Transverse colon (tissue), 4 donors: Measurements from ENCODE around the gene ZNF343. TPM values are rescaled to one million over a fixed set of nuclear protein-coding genes. Genes with fewer than 3 reads are reported as not detected.

Experiments
- DNase-seq: peaks from one replicate; pipeline ENCODE4 v3.0.0-alpha.2; 2019
- H3K27ac ChIP-seq, 4 donors: fragments of 200-600 bp; sonication (generic); 2 replicates each; pipeline ENCODE4 v1.5.1; 2016 to 2018; ENCODE audit warnings: inconsistent platforms in 4 of 4
- H3K27me3 ChIP-seq: fragments of 200-600 bp; sonication (generic); 2 replicates; pipeline ENCODE4 v1.5.1; 2017; ENCODE audit warnings: inconsistent platforms
- H3K36me3 ChIP-seq, 4 donors: fragments of 200-600 bp; sonication (generic); 2 replicates each; pipeline ENCODE4 v1.5.1; 2017 to 2019; ENCODE audit warnings: inconsistent platforms in 4 of 4
- H3K4me1 ChIP-seq, 4 donors: fragments of 200-600 bp; sonication (generic); 2 replicates each; pipeline ENCODE4 v1.5.1; 2017 to 2020; ENCODE audit warnings: inconsistent platforms in 4 of 4
- H3K4me3 ChIP-seq, 4 donors: fragments of 200-600 bp; sonication (generic); 1 replicate in 1 of 4; 2 replicates in 3 of 4; pipeline versions ENCODE4 v1.5.1 to v1.6.1; 2017 to 2019; ENCODE audit warnings: inconsistent platforms in 4 of 4
- H3K9me3 ChIP-seq, 2 donors: fragments of 200-600 bp; sonication (generic); 2 replicates each; pipeline ENCODE4 v1.5.1; 2017 to 2019; ENCODE audit warnings: inconsistent platforms in 2 of 2
- CTCF ChIP-seq, 5 experiments: fragments of 200-600 bp in 3 of 5; fragments of 450-650 bp in 2 of 5; sonication (generic) in 3 of 5; IDR thresholded peaks; 1 replicate in 2 of 5; 2 replicates in 3 of 5; pipeline ENCODE4 v1.5.1; 2016 to 2017; ENCODE audit warnings: antibody characterized with exemption in 5 of 5, inconsistent platforms in 3 of 5, mild to moderate bottlenecking in 2 of 5, moderate library complexity in 1 of 5
- EP300 ChIP-seq: sonication (generic); formaldehyde crosslinking; IDR thresholded peaks from one replicate; pipeline ENCODE4 v1.6.1; 2017; ENCODE audit warnings: antibody characterized with exemption, low read depth
- POLR2A ChIP-seq: fragments of 450-650 bp; IDR thresholded peaks from one replicate; pipeline ENCODE4 v1.6.1; 2016; ENCODE audit warnings: antibody characterized with exemption, mild to moderate bottlenecking, moderate library complexity
- POLR2AphosphoS5 ChIP-seq, 3 donors: sonication (generic); formaldehyde crosslinking; IDR thresholded peaks; one replicate each; pipeline ENCODE4 v1.6.1; 2016; ENCODE audit warnings: antibody characterized with exemption in 3 of 3
- WGBS, 2 donors: methylation state at CpG; one replicate each; pipeline ENCODE4 v1.1.5; 2018; ENCODE audit warnings: low coverage in 1 of 2; 5-methylcytosine and 5-hydroxymethylcytosine counted together
- in situ Hi-C, 4 donors: fragments of 200-750 bp; cut with MboI; loops; one replicate each; pipeline versions ENCODE4 v1.15.0 to v1.15.1; 2017; ENCODE audit warnings: low sequenced_read_pairs in 3 of 4, low pct_ligation_motif_present in 1 of 4, low pct_unique_long_range_greater_than_20kb in 1 of 4
- intact Hi-C: fragments of 100-400 bp; cut with DNase I; formaldehyde crosslinking; loops from one replicate; pipeline ENCODE4 v1.15.1; 2023; ENCODE audit warnings: low total_unique reads
- total RNA-seq, 4 donors: library from RNA; depleted of rRNA; stranded (reverse); fragments of >200 nt; gene quantifications; one replicate each; pipeline ENCODE4 v1.1.0, GENCODE V29; 2016

The ZNF343 gene
- total RNA-seq, 4 donors from 2014 or later, result 2.4 to 9.8 (median 6.1) TPM

GRCh38 chr20:2473516-2473915, 35.2 kb downstream of the ZNF343 start:
- H3K4me3 ChIP-seq, result no peak overlapping the region
- no peaks in the 10 kb centered on the region for H3K9me3 ChIP-seq
- H3K36me3 ChIP-seq, result no peaks in the 10 kb centered on the region
- intact Hi-C loops (no loop called here), in situ Hi-C loops (loop anchor here in 1 of 4 donors (25.0 kb wide), 1 partner anchor 261 kb away; no protein-coding TSS in a partner anchor)
- no peak for TF ChIP-seq POLR2AphosphoS5 (IDR thresholded peaks at IDR 0.05)
- no peak for TF ChIP-seq EP300
- no peak for TF ChIP-seq POLR2A
- no peak for TF ChIP-seq CTCF (IDR thresholded peaks at IDR 0.05)
- no peak for DNase-seq
- no peak overlapping the region for H3K27ac ChIP-seq
- H3K27me3 ChIP-seq, result no peaks in the 10 kb centered on the region
- 63 to 73% methylated on average over 4 of the region's 4 CpGs for WGBS, 2 donors
- peaks cover 12 to 20% (median 15%) of the 10 kb centered on the region in 4 donors for H3K4me1 ChIP-seq

GRCh38 chr20:2470423-2471193, 38.1 kb downstream of the ZNF343 start, which contains the start of gene SNRPB:
Gene SNRPB, minus strand, starts transcription at chr20:2470789. Its CDS starts 99 bp downstream, at chr20:2470690.
- peak; percentile 98 for DNase-seq
- Histone ChIP-seq H3K27me3 (no peaks in the 10 kb centered on the region), H3K4me3 (peak within 1 kb of the TSS; percentile 64 to 81 (median 72)), H3K9me3 (no peaks in the 10 kb centered on the region), H3K36me3 (peaks cover 0 to 18% (median 8%) of the 10 kb centered on the region in 4 donors), H3K4me1 (peaks cover 12 to 25% (median 17%) of the 10 kb centered on the region in 4 donors), H3K27ac (peak within 1 kb of the TSS; percentile 92 to 96 (median 92))
- in situ Hi-C loops (loop anchor here in 1 of 4 donors (25.0 kb wide), 1 partner anchor 258 kb away; no protein-coding TSS in a partner anchor), intact Hi-C loops (no loop called here)
- 0 to 10% methylated on average over 6 to 53 of the region's 53 CpGs for WGBS, 2 donors
- TF ChIP-seq CTCF (IDR thresholded peaks at IDR 0.05) (peak in 1 of 5 experiments; percentile 8), POLR2A (peak; percentile 91), EP300 (no peak), POLR2AphosphoS5 (IDR thresholded peaks at IDR 0.05) (peak; percentile 91 to 98 (median 96))

GRCh38 chr20:2469991-2470422, 38.7 kb downstream of the ZNF343 start:
- Histone ChIP-seq H3K27me3 (no peaks in the 10 kb centered on the region), H3K27ac (peak overlapping the region; percentile 92 to 96 (median 92)), H3K9me3 (no peaks in the 10 kb centered on the region), H3K36me3 (peaks cover 0 to 23% (median 12%) of the 10 kb centered on the region in 4 donors), H3K4me3 (peak overlapping the region; percentile 64 to 81 (median 72)), H3K4me1 (peaks cover 12 to 25% (median 17%) of the 10 kb centered on the region in 4 donors)
- in situ Hi-C loops (loop anchor here in 2 of 4 donors (10.0 to 25.0 kb wide), 2 partner anchors 175 to 258 kb away; no protein-coding TSS in a partner anchor), intact Hi-C loops (no loop called here)
- 0% methylated on average over 3 to 19 of the region's 19 CpGs for WGBS, 2 donors
- peak; percentile 46 for DNase-seq
- TF ChIP-seq EP300, result no peak
- TF ChIP-seq POLR2AphosphoS5 (IDR thresholded peaks at IDR 0.05), result no peak
- TF ChIP-seq CTCF (IDR thresholded peaks at IDR 0.05), result no peak
- no peak for TF ChIP-seq POLR2A
